ENCODE data around the gene KCNH2.

The KCNH2 gene

GRCh38 chr7:151001546-151001945, 23.4 kb upstream of the KCNH2 start:
- no peak for TF ChIP-seq CTCF (IDR thresholded peaks at IDR 0.05; ENCODE audit: low read depth, low read length)

GRCh38 chr7:151000897-151001495, 22.9 kb upstream of the KCNH2 start:
- DNase-seq (ENCODE audit: low read depth in 2 of 2): no peak
- TF ChIP-seq CTCF (IDR thresholded peaks at IDR 0.05; ENCODE audit: low read depth, low read length): no peak

More at GRCh38 chr7:151001546-151001945, 23.4 kb upstream of the KCNH2 start:
- no peak overlapping the region for H3K4me3 ChIP-seq (replicated peaks in 1 of 2; ENCODE audit: low read depth in 2 of 2, low read length in 2 of 2)
- DNase-seq (ENCODE audit: low read depth in 2 of 2): no peak

GRCh38 chr7:150999497-151000230, 21.5 kb upstream of the KCNH2 start:
- DNase-seq (ENCODE audit: low read depth in 2 of 2): no peak
- H3K4me3 ChIP-seq (replicated peaks in 1 of 2; ENCODE audit: low read depth in 2 of 2, low read length in 2 of 2): no peak overlapping the region
- no peak for TF ChIP-seq CTCF (IDR thresholded peaks at IDR 0.05; ENCODE audit: low read depth, low read length)

More at GRCh38 chr7:151000897-151001495, 22.9 kb upstream of the KCNH2 start:
- no peak overlapping the region for H3K4me3 ChIP-seq (replicated peaks in 1 of 2; ENCODE audit: low read depth in 2 of 2, low read length in 2 of 2)

- no peak for TF ChIP-seq CTCF (IDR thresholded peaks at IDR 0.05; ENCODE audit: low read depth, low read length)
- H3K4me3 ChIP-seq (replicated peaks in 1 of 2; ENCODE audit: low read depth in 2 of 2, low read length in 2 of 2): no peak overlapping the region
- no peak for DNase-seq (ENCODE audit: low read depth in 2 of 2)
Observed at GRCh38 chr7:150999001-150999400, 20.9 kb upstream of the KCNH2 start.

GRCh38 chr7:150998341-150998740, 20.2 kb upstream of the KCNH2 start:
- no peak for DNase-seq (ENCODE audit: low read depth in 2 of 2)
- H3K4me3 ChIP-seq (replicated peaks in 1 of 2; ENCODE audit: low read depth in 2 of 2, low read length in 2 of 2): no peak overlapping the region
- no peak for TF ChIP-seq CTCF (IDR thresholded peaks at IDR 0.05; ENCODE audit: low read depth, low read length)

- no peak for TF ChIP-seq CTCF (IDR thresholded peaks at IDR 0.05; ENCODE audit: low read depth, low read length)
- no peak for DNase-seq (ENCODE audit: low read depth in 2 of 2)
- H3K4me3 ChIP-seq (replicated peaks in 1 of 2; ENCODE audit: low read depth in 2 of 2, low read length in 2 of 2): no peak overlapping the region
Observed at GRCh38 chr7:150997817-150998216, 19.7 kb upstream of the KCNH2 start.
